NOMO-1 treated with DMSO at 0.1 percent for 48 hours (cell line): ENCODE results near the gene OR13C9.
"Not testable (repeated sequence)": the region's sequence is repeated elsewhere in the genome, so short reads cannot be mapped to it uniquely, and the experiment has no call there.

ENCODE experiments used
- DNase-seq: peaks from one replicate; lab custom pipeline; 2025; ENCODE audit not compliant: unreplicated experiment; lab: John Stamatoyannopoulos, UW

The OR13C9 gene, protein sequence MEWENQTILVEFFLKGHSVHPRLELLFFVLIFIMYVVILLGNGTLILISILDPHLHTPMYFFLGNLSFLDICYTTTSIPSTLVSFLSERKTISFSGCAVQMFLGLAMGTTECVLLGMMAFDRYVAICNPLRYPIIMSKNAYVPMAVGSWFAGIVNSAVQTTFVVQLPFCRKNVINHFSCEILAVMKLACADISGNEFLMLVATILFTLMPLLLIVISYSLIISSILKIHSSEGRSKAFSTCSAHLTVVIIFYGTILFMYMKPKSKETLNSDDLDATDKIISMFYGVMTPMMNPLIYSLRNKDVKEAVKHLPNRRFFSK

DNA sequence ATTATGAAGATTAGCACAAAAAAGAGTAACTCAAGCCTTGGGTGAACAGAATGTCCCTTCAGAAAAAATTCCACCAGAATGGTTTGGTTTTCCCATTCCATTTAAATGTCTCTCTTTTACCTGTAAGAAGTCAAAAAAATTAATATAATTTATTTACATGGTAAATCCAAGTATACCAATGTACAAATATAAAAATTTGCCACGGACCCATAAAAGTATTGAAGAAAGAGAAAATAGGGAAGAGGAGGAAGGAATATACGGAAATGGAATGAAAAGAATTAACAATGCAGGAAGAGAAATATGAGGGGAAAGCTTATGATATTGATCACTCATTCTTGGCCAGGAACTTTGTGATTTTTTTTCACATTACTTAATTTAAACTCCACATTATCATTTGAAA, at the start of gene OR13C9:
Gene OR13C9, minus strand, starts transcription at position 101 of the 400 bp plus-strand sequence. Its CDS starts 0 bp downstream, at position 101.
- DNase-seq: no peak

DNA sequence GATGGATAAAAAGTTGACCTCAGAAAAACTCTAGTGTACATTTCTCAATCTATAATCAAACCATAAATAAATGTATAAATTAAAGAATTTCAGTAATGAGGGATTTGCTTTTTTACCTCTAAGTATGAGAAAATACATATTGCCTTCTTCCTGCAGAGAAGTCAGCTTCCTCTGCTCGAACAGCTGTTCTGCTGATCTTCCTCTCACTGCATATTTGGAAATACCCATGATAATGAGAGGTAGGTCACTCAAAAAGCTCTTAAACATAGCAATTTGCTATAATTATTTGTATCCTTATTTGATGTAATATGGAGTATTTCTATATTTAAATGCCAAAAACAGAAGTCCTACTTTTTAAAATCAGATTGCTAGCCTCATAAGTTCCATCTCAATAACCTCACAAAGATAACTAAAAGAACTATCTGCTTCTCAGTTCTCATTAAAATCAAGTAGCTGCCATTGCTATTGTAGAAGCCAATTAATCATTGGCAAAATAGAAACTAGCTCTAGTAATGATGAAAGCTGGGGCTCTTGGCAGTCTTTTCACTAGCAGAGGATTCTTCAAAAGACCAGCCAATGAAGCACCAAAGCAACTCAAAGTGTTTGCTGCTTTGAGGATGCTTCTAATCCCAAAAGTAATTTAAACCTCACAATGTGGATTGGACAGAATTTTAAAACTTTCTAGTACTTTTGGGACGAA, 40.6 kb upstream of the OR13C9 start:
- DNase-seq: no peak

DNA sequence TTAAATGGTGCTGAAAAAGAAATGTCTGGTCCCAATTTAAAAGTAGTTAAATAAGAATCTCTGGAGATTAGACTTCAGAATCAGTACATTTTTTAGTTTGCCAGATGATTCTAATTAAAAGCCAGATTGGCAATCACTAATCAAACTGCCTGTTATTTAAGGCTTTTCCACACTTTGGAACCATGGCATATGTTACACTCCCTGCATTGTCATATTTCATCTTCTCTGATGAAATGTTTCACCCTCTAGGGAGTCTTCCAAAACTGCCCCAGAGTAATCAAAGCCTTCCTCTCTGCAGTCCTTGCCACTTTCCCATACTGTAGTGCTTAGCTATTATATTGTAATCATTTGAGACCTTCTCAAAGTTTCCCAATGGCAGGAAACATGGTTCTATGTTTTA, 17.5 kb upstream of the OR13C9 start:
- DNase-seq: no peak

DNA sequence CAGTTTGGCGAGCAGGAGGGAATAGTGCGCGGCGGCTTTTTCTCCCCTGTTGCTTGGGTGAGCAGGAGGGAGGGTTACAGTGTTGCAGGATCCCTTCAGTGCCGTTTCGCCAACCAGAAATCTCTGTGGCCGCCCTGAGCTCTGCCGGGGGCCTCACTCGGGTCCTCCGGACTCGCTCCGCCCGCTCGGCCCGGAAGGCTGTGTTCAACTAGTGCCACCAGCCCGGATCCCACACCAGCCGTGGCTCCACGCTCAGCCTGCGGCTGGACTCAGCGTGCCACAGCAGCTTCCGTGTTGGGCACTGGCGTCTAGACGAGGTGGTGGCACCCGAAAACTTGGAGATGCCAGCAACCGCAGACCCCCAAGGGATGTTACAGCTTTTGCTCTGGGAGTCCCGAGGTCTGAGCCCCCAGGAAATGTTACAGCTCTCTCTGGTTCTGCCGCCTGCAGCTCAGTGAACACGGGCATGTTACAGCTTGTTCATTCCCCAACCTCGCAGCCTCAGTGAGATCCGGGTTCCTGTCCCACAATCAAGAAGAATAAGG, 16.0 kb upstream of the OR13C9 start:
- DNase-seq: no peak

DNA sequence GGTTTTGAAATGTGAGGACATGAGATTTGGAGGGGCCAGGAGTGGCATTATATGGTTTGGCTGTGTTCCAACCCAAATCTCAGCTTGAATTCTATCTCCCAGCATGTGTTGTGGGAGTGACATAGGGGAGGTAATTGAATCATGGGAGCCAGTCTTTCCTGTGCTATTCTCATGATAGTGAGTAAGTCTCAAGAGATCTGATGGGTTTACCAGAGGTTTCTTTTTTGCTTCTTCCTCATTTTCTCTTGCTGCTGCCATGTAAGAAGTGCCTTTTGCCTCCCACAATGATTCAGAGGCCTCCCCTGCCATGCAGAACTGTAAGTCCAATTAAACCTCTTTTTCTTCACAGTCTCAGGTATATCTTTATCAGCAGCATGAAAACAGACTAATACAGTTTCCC, 8.0 kb upstream of the OR13C9 start:
- not testable (repeated sequence) for DNase-seq

DNA sequence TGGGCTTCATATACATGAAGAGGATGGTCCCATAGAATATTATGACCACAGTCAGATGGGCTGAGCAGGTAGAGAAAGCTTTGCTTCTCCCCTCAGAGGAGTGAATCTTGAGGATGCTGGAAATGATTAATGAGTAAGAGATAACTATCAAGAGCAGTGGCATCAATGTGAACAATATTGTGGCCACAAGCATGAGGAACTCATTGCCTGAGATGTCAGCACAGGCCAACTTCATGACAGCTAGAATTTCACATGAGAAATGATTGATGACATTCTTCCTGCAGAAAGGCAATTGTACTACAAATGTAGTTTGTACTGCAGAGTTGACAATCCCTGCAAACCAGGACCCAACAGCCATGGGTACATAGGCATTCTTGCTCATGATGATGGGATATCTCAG, 586 bp downstream of the OR13C9 start:
- DNase-seq: no peak

DNA sequence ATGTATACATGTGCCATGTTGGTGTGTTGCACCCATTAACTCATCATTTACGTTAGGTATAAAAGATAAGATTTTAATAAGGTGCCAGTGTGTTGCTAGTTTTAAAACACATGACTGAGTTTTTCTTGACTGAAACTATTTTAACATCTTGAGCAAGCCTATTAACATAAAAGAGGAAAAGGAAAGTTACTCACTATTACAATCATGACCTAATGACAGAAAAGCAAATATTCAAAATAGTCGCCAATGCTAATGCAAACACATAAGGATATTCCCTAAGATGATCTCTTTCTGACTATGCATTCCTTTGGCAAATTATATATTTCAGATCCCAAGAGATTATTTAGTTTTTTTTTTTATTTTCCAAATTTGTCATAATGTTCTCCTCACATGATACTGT, 6.8 kb downstream of the OR13C9 start:
- no peak for DNase-seq

DNA sequence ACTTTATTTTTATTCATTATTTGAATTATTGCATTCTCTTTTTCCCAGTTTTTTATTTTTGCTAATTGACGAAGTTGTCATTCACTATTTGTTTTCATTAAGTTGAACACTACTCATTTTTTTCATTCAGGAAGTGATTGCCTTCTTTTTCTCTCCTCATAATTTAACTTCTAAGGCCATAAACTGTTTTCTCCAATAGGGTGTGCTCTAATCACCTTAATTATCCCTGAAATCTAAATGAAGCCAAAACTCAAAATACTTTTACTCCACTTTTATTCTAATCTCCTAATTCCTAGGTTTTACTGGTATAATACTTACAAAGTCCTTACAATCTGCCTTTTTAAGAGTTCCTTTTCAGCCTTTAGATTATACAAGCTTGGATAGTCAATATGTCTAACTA, 9.7 kb downstream of the OR13C9 start:
- DNase-seq: no peak

DNA sequence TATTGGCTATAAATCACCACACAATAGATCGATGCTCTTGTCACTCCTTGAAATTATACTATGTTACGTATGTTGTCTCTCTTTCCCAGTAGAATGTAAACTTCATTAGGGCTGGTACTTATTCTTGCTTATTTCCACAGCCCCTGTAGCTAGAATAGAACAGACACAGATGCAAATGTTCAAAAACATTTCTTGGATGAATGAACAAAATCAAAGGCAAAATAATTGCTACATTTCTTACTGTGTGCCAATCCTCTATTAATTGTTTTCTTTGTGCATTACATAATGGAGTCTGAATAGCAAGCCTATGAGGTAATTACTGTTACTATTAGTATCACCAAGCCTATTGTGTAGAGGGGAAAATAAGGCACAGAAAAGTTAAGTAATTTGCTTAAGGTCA, 11.9 kb downstream of the OR13C9 start:
- no peak for DNase-seq

DNA sequence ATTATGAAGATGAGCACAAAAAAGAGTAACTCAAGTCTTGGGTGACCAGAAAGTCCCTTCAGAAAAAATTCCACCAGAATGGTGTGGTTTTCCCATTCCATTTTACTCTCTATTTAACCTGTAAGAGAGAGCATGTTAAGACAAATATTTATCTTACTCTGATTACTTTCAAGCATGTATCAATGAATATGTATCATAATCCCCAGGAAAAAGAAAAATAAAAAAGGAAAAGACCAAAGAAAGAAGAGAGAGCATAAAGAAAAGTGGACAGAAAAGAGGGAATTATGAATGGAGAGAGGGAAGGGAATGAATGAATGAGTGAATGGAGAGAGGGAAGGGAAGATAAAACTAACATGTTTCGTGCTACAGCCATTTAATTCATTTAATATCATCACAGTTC, 12.5 kb downstream of the OR13C9 start, which contains the start of gene OR13C2:
Gene OR13C2, minus strand, starts transcription at position 101 of the 400 bp plus-strand sequence. Its CDS starts 0 bp downstream, at position 101.
- not testable (repeated sequence) for DNase-seq

DNA sequence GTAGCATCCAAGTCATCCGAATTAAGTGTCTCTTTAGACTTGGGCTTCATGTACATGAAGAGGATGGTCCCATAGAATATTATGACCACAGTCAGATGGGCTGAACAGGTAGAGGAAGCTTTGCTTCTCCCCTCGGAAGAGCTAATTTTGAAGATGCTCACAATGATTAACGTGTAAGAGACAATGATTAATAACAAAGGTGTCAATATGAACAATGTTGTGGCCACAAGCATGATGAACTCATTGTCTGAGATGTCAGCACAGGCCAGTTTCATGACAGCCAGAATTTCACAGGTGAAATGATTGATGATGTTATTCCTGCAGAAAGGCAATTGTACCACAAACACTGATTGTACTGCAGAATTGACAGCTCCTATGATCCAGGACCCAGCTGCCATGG, 13.2 kb downstream of the OR13C9 start:
- no peak for DNase-seq

DNA sequence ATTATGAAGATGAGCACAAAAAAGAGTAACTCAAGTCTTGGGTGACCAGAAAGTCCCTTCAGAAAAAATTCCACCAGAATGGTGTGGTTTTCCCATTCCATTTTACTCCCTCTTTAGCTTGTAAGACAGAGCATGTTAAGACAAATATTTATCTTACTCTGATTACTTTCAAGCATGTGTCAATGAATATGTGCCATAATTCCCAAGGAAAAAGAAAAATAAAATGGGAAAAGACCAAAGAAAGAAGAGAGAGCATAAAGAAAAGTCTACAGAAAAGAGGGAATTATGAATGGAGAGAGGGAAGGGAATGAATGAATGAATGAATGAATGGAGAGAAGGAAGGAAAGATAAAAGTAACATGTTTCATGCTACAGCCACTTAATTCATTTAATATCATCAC, 18.7 kb downstream of the OR13C9 start, which contains the start of gene OR13C5:
Gene OR13C5, minus strand, starts transcription at position 101 of the 400 bp plus-strand sequence. Its CDS starts 0 bp downstream, at position 101.
- not testable (repeated sequence) for DNase-seq

DNA sequence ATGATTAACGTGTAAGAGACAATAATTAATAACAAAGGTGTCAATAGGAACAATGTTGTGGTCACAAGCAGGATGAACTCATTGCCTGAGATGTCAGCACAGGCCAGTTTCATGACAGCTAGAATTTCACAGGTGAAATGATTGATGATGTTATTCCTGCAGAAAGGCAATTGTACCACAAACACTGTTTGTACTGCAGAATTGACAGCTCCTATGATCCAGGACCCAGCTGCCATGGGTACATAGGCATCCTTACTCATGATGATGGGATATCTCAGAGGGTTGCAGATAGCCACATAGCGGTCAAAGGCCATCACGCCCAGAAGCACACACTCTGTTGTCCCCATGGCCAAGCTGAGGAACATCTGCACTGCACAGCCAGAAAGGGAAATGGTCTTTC, 19.3 kb downstream of the OR13C9 start:
- DNase-seq: not testable (repeated sequence)

DNA sequence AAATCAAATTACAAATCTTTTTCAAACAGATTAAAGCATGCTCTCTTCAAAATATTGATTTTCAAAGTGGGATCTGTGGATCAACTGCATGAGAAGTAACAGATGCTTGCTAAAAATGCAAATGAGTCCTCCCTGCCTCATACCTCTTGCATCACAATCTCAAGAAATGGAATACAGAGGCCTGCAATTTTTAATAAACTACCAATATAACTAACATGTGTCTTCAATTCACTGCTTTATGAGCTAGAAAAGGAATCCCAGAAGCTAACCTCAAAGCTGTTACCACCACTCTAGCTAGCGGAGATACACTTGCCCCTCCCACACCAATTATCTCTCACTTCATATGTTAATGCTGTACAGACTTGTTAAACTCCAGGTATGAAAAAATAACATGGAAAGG, 28.4 kb downstream of the OR13C9 start:
- DNase-seq: no peak

DNA sequence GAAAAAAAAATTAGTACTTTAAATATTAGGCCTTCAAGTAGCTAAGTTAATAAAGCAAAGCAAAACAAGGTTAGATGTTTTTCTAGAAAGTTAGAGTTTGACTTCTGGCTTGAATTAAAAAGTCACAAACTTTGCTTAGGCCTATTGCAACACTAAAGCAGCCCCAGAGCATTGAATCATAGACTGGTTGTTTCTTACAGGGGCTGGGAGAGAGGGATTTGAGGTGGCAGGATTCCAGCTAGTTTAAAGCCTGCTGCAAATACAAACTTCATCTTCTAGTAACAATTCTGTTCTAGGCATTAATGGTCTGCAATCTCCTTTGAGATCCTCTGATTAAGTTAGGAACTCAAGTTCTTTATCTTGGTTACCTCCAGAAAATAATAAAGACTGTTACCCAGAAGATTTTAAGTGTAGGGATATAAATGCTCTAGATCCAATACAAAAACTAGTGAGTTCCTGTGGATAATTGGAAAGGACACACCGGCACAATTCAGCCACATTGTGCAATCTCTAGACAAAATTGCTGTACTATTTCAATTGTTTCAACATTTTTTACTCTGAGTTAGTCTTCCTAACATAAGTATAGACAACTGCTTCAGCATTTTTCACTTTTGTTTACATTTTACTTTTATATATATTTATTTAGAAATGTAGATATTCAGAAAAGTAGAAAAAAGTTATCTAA, 31.4 kb downstream of the OR13C9 start:
- peak; percentile 4 for DNase-seq

DNA sequence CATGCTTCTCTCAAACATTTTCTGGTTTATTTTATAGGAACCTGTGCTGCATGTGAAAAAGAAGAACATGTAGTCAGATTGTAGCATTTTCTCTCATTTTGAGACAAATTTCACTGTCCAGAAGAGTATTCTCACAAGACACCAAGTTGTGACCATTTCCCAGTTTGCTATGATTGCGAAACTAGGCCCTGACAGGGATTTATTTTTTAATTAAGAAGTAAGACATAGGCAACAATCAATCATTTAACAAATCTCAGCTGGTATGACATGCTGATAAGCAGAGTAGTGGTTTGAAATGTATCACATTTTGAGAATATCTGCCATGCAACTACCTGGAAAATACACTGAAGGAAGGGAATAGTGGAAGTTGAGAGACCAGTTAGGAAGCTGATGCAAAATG, 37.4 kb downstream of the OR13C9 start:
- DNase-seq: no peak

DNA sequence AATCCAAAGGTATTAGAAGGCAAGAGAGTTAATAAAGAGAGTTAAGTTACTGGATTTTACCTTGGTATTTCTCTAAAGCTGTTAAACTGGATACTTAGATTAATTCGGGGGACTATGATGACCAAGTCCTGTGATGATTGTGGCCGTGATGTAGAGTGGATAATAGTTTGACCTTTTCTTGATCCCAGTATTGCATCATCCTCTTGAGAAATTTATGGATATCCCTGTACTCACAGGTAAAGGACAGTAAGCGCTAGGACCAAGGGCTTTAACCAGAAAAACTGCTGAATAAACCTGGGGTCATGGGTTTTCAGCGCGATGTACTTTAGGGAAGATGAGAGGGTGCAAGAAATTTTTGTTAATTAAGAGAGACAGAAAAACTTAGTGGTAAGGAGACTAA, 40.7 kb downstream of the OR13C9 start:
- DNase-seq: no peak

DNA sequence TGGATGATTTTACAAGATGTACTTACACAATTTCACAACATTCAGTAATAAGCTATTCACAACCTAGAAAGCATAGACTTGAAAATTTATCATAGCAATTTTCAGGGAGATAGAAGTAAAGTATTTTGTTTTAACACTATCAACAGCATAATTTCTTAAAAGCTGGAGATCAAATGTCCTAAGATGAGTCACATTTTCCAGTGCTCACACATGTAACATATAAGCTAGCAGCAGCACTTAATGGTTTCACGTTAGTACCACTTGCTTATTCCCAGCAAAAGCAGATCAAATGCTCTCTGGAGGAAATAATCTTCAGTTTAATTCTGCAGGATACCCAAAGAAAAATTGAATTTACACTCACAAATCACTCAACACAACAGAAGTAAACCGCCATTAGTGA, 42.5 kb downstream of the OR13C9 start:
- no peak for DNase-seq

DNA sequence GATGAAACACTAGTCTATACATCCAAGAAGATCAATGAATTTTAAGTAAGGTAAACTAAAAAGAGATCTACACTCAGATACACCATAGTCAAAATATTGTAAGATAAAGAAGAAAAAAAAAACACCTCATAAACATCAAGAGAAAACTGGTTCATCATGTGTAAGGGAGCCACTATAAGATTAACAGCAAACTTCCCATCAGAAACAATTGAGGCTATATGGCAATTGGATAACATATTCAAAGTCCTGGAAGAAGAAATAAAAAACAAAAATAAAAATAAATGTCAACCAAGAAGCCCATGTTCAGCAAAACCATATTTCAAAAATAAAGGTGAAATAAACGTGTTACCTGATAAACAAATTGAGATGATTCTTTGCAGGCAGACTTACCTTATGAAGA, 45.4 kb downstream of the OR13C9 start:
- DNase-seq: no peak

DNA sequence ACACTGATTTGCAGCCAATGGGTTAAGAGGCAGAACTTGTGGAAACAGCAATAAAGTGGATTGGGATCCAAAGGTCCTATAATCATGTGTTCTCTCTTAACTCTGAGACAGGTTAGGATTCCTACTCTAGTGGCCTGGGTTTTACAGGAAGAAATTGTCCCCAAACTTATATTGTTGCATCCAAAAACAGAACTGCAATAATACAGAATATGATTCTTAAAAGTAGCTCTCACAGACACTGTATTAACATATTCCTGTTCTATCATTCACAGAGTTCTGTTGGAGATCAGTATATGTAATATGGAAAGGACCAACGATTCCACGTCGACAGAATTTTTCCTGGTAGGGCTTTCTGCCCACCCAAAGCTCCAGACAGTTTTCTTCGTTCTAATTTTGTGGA, 49.1 kb downstream of the OR13C9 start, which contains the start of gene OR13C8:
Gene OR13C8, plus strand, starts transcription at position 301 of the 400 bp plus-strand sequence. Its CDS starts 0 bp downstream, at position 301.
- no peak for DNase-seq
